WERI-Rb-1 (cell line): ENCODE measurements around the gene TRIM72.
"Not testable (repeated sequence)": the region's sequence is repeated elsewhere in the genome, so short reads cannot be mapped to it uniquely, and the experiment has no call there.

ENCODE experiments used
- DNase-seq: peaks from one replicate; pipeline ENCODE4 v3.0.0-alpha.2; 2020
- H3K27ac ChIP-seq: fragments of 250-450 bp; sonication (Bioruptor Pico); 2 replicates; pipeline ENCODE4 v1.5.1; 2020; ENCODE audit warnings: mild to moderate bottlenecking, moderate library complexity
- H3K27me3 ChIP-seq: fragments of 250-450 bp; sonication (Bioruptor Pico); 2 replicates; pipeline ENCODE4 v1.5.1; 2021; ENCODE audit warnings: mild to moderate bottlenecking, low read depth, moderate library complexity; ENCODE audit not compliant: insufficient read depth, severe bottlenecking
- H3K36me3 ChIP-seq: fragments of 250-450 bp; sonication (Bioruptor Pico); 2 replicates; pipeline ENCODE4 v1.5.1; 2020; ENCODE audit warnings: mild to moderate bottlenecking, moderate library complexity
- H3K4me3 ChIP-seq: 2 replicates; pipeline ENCODE4 v1.5.1; 2011; ENCODE audit warnings: low read depth, mild to moderate bottlenecking, control low read depth, low read length
- H3K9me3 ChIP-seq: fragments of 250-450 bp; sonication (Bioruptor Pico); 2 replicates; pipeline ENCODE4 v1.5.1; 2021; ENCODE audit warnings: mild to moderate bottlenecking, moderate library complexity; ENCODE audit not compliant: severe bottlenecking
- CTCF ChIP-seq: IDR thresholded peaks from 2 replicates; pipeline ENCODE4 v1.5.1; 2011; ENCODE audit warnings: low read depth, mild to moderate bottlenecking, control low read depth, inconsistent platforms, low read length

Gene TRIM72

GRCh38 chr16:31199430-31200041 lies 14.4 kb upstream of the TRIM72 start:
- no peak overlapping the region for H3K27ac ChIP-seq
- DNase-seq, result no peak
- no peaks in the 10 kb centered on the region for H3K9me3 ChIP-seq
- no peaks in the 10 kb centered on the region for H3K27me3 ChIP-seq
- peaks cover 39% of the 10 kb centered on the region for H3K36me3 ChIP-seq
- H3K4me3 ChIP-seq, result no peak overlapping the region
- TF ChIP-seq CTCF, result no peak

- not testable (repeated sequence) for H3K9me3 ChIP-seq, H3K27ac ChIP-seq, H3K4me3 ChIP-seq, H3K27me3 ChIP-seq, DNase-seq
- H3K36me3 ChIP-seq, result peaks cover 33% of the 10 kb centered on the region
Measured at GRCh38 chr16:31200111-31200510, 13.8 kb upstream of the TRIM72 start.

GRCh38 chr16:31200821-31201568 lies 12.9 kb upstream of the TRIM72 start:
- H3K27me3 ChIP-seq, result no peaks in the 10 kb centered on the region
- H3K4me3 ChIP-seq, result no peak overlapping the region
- peaks cover 25% of the 10 kb centered on the region for H3K36me3 ChIP-seq
- no peak overlapping the region for H3K27ac ChIP-seq
- H3K9me3 ChIP-seq, result no peaks in the 10 kb centered on the region
- no peak for DNase-seq
- TF ChIP-seq CTCF, result no peak

GRCh38 chr16:31201582-31202413 lies 12.1 kb upstream of the TRIM72 start:
- H3K9me3 ChIP-seq, result no peaks in the 10 kb centered on the region
- no peak overlapping the region for H3K4me3 ChIP-seq
- no peak overlapping the region for H3K27ac ChIP-seq
- H3K36me3 ChIP-seq, result peaks cover 17% of the 10 kb centered on the region
- no peak for TF ChIP-seq CTCF
- no peaks in the 10 kb centered on the region for H3K27me3 ChIP-seq
- no peak for DNase-seq

GRCh38 chr16:31202414-31203375 lies 11.2 kb upstream of the TRIM72 start, which contains the start of gene PYCARD:
PYCARD (minus strand) TSS chr16:31202760; CDS start chr16:31202690, 70 bp downstream.
- TF ChIP-seq CTCF, result no peak
- no peaks in the 10 kb centered on the region for H3K9me3 ChIP-seq
- no peak within 1 kb of the TSS for H3K27ac ChIP-seq
- no peaks in the 10 kb centered on the region for H3K27me3 ChIP-seq
- no peak for DNase-seq
- H3K36me3 ChIP-seq, result peaks cover 11% of the 10 kb centered on the region
- H3K4me3 ChIP-seq, result no peak within 1 kb of the TSS
